ENCODE measurements around the gene DTNA. TPM values are rescaled to one million over a fixed set of nuclear protein-coding genes. Genes with fewer than 3 reads are reported as not detected.

The DTNA gene
- polyA plus RNA-seq, 1 experiment: 16.4 TPM

DNA sequence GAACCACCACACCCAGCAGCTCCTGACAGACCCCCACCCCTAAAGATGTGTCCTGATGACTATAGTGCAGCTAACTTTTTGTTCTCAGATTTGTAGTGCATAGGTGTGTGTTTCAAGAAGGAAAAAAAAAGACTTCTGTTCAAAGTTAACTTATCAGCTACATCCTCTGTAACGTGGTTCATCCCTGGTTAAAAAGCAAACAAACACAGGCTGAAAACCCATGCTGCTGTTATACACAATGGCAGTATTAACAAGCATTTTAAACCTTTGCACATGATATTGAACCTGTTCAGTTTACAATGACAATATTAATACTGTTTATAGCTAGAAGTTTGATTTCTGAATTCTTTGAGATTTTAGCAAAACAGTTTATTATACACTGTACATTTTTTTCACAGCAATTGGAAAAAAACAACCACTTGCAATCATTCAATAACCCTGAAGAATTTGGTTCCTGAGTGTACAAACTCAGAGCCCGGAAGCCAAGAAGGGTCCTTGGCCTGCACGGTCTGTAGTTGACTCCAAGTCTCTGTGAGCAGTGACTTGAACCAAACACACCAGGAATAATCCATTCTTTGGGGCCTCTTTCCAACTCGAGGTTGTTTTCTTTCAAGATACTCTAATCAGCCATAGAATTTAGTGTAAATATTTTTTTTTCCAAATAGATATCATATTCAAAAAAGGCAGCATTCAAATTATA, 177.9 kb downstream of the DTNA start:
- no peaks in the 10 kb centered on the region for H3K9me3 ChIP-seq (ENCODE audit: control insufficient read depth, insufficient read depth, low read length)
- TF ChIP-seq, protein P1, sequence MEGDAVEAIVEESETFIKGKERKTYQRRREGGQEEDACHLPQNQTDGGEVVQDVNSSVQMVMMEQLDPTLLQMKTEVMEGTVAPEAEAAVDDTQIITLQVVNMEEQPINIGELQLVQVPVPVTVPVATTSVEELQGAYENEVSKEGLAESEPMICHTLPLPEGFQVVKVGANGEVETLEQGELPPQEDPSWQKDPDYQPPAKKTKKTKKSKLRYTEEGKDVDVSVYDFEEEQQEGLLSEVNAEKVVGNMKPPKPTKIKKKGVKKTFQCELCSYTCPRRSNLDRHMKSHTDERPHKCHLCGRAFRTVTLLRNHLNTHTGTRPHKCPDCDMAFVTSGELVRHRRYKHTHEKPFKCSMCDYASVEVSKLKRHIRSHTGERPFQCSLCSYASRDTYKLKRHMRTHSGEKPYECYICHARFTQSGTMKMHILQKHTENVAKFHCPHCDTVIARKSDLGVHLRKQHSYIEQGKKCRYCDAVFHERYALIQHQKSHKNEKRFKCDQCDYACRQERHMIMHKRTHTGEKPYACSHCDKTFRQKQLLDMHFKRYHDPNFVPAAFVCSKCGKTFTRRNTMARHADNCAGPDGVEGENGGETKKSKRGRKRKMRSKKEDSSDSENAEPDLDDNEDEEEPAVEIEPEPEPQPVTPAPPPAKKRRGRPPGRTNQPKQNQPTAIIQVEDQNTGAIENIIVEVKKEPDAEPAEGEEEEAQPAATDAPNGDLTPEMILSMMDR (IDR thresholded peaks at IDR 0.05; ENCODE audit: low read depth, low read length): no peak
- H3K27ac ChIP-seq (ENCODE audit: low read depth, low read length): no peak overlapping the region
- no peak overlapping the region for H3K4me3 ChIP-seq (ENCODE audit: low read depth, low read length)
- peaks cover 5% of the 10 kb centered on the region for H3K27me3 ChIP-seq (ENCODE audit: control insufficient read depth, insufficient read depth, low read length)
- ChIA-PET CTCF (interaction anchor here (0.5 to 1.0 kb wide), 2 partner anchors 21 to 487 kb away, joined by 3 to 7 read pairs; no protein-coding TSS in a partner anchor), POLR2A (no interaction called here)
- no peak for DNase-seq (ENCODE audit: low read depth, low spot score)

DNA sequence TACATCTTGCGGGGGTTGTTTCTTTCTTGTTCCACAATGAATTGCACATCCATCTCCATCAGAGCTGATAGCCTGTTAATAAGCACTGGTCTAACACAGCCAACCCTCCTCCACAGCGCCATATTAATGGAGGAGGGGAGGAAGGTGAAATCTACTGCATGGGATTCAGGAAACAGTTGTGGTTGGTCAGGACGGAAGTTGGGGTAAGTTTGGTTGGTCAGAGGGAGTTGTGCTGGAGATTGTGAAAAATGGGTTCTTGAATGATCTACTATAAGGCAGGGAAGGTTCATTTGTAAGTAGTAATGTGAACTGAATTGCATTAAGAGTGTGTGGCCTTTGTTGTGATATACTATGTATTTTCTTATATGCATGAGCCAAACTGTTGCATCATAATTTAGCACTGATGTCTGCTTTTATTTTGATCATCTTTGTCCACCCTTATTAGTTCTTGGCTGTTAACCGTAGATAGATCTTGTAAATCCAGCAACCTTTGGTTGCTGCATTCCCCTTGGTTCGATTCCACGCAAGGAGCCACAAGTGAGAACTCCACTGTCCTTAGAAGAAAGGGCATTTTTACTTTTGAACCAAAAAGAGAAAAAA, 180.5 kb downstream of the DTNA start:
- TF ChIP-seq, protein P1 (IDR thresholded peaks at IDR 0.05; ENCODE audit: low read depth, low read length): no peak

DNA sequence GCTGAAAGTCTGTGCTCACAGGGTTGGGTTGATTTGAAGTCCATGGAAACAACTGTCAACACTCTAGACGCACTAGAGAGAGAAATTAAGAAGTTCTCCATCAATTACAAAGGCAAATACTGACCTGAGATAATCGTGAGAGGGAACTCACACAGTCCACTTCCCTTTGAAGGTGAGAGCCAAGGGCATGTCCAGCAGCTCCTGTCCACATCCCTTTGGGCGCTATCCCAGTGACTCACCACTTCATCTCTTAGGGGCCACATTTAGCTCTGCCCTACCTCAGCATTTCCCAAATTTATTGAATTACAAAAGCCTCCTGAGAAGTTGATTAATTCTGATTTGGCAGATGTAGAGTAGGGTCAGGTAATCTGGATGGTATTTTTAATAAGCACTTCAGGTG, 182.3 kb downstream of the DTNA start:
- Histone ChIP-seq H3K27ac (ENCODE audit: low read depth, low read length) (no peak overlapping the region), H3K9me3 (ENCODE audit: control insufficient read depth, insufficient read depth, low read length) (no peaks in the 10 kb centered on the region), H3K4me3 (ENCODE audit: low read depth, low read length) (no peak overlapping the region), H3K27me3 (ENCODE audit: control insufficient read depth, insufficient read depth, low read length) (peaks cover 7% of the 10 kb centered on the region)
- TF ChIP-seq, protein P1 (IDR thresholded peaks at IDR 0.05; ENCODE audit: low read depth, low read length): no peak
- ChIA-PET CTCF (no interaction called here), POLR2A (no interaction called here)
- DNase-seq (ENCODE audit: low read depth, low spot score): no peak

More for the DNA sequence above, 180.5 kb downstream of the DTNA start:
- ChIA-PET POLR2A (no interaction called here), CTCF (interaction anchor here (1.1 kb wide), 1 partner anchor 24 kb away, joined by 4 read pairs; no protein-coding TSS in a partner anchor)
- H3K4me3 ChIP-seq (ENCODE audit: low read depth, low read length): no peak overlapping the region
- DNase-seq (ENCODE audit: low read depth, low spot score): no peak
- peaks cover 7% of the 10 kb centered on the region for H3K27me3 ChIP-seq (ENCODE audit: control insufficient read depth, insufficient read depth, low read length)
- H3K9me3 ChIP-seq (ENCODE audit: control insufficient read depth, insufficient read depth, low read length): no peaks in the 10 kb centered on the region
- H3K27ac ChIP-seq (ENCODE audit: low read depth, low read length): no peak overlapping the region

DNA sequence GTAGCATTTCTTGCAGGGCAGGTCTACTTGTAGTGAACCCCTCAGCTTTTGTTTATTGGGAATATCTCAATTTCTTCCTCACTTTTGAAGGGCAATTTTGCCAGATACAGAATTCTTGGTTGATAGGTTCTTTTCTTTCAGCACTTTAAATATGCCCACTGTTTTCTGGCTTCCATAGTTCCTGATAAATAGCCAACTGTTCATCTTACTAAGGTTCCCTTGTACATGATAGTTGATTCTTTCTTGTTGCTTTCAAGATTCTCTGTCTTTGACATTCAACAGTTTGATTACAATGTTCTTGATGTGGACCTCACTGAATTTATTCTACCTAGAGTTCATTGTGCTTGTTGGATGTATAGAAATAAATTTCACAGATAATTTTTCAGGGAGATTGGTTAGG, 183.1 kb downstream of the DTNA start:
- ChIA-PET POLR2A (no interaction called here), CTCF (no interaction called here)
- no peak overlapping the region for H3K4me3 ChIP-seq (ENCODE audit: low read depth, low read length)
- DNase-seq (ENCODE audit: low read depth, low spot score): no peak
- H3K9me3 ChIP-seq (ENCODE audit: control insufficient read depth, insufficient read depth, low read length): no peaks in the 10 kb centered on the region
- peaks cover 7% of the 10 kb centered on the region for H3K27me3 ChIP-seq (ENCODE audit: control insufficient read depth, insufficient read depth, low read length)
- TF ChIP-seq, protein P1 (IDR thresholded peaks at IDR 0.05; ENCODE audit: low read depth, low read length): no peak
- H3K27ac ChIP-seq (ENCODE audit: low read depth, low read length): no peak overlapping the region

DNA sequence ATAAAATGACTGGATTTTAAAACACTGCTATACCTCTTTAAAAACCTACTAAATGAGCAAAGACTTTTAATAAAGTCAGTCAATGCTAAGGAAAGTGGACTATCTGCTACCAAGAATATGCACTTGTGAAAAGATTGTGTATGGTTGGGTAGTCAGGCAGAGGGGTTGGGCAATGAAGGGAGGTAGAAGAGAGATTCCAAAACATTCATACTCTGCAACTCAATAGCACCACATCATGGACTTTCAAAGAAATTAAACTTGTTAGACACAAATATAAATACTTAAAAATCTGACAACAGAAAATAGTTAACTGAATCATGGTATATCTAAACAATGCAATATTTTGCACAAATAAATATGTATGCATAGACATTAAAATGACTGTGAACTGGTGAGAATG, 191.2 kb downstream of the DTNA start:
- POLR2A ChIA-PET: no interaction called here
- CTCF ChIA-PET: no interaction called here
- no peak for DNase-seq (ENCODE audit: low read depth, low spot score)
- H3K27ac ChIP-seq (ENCODE audit: low read depth, low read length): no peak overlapping the region
- TF ChIP-seq, protein P1 (IDR thresholded peaks at IDR 0.05; ENCODE audit: low read depth, low read length): no peak; the same call in 1 of the 2 replicates
- H3K9me3 ChIP-seq (ENCODE audit: control insufficient read depth, insufficient read depth, low read length): no peaks in the 10 kb centered on the region
- no peaks in the 10 kb centered on the region for H3K27me3 ChIP-seq (ENCODE audit: control insufficient read depth, insufficient read depth, low read length)
- no peak overlapping the region for H3K4me3 ChIP-seq (ENCODE audit: low read depth, low read length)
